Amniotic epithelial cell (primary cell): ENCODE results near the gene OR6Y1.
A peak's percentile ranks its signal among the peaks of the same experiment; 100 is the strongest.

ENCODE experiments used
- DNase-seq: peaks from one replicate; pipeline ENCODE4 v3.0.0-alpha.2; 2010; ENCODE audit warnings: low read depth

OR6Y1 gene, protein sequence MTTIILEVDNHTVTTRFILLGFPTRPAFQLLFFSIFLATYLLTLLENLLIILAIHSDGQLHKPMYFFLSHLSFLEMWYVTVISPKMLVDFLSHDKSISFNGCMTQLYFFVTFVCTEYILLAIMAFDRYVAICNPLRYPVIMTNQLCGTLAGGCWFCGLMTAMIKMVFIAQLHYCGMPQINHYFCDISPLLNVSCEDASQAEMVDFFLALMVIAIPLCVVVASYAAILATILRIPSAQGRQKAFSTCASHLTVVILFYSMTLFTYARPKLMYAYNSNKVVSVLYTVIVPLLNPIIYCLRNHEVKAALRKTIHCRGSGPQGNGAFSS

DNA sequence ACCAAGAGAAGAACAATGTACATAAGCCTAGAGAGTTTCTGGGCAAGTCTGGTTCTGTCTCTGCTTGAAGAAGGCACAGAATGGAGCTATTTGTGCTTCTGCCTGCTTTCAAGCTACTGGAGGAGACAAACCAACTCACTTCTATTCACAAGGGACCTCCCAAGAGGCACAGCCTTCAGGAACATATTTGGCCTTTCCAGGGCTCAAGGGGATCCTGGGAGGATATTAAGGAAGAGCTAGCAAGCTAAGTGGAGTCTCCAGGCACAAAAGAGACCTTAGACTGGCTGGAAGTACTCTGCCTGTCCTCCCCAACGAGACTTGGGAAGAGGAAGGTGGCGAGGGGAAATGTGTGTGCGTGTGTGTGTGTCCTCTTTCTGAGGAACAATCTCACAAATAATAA, at the start of gene OR6Y1:
TSS of gene OR6Y1 (minus strand) at position 54 of the 400 bp plus-strand sequence. CDS start 6,300 bp downstream, outside the sequence.
- no peak for DNase-seq

DNA sequence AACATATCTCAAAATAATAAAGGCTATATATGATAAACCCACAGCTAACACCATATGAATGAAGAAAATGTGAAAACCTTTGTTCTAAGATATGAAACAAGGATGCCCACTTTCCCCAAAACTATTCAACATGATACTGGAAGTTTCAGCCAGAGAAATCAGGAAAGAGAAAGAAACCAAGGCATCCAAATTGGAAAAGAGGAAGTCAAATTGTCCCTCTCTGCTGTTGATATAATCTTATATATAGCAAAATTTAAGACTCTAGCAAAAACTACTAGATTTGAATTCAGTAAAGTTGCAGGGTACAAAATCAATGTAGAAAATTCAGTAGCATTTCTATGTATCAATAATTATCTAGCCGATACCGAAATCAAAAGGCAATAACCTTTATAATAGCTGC, 46.5 kb upstream of the OR6Y1 start:
- DNase-seq = no peak

DNA sequence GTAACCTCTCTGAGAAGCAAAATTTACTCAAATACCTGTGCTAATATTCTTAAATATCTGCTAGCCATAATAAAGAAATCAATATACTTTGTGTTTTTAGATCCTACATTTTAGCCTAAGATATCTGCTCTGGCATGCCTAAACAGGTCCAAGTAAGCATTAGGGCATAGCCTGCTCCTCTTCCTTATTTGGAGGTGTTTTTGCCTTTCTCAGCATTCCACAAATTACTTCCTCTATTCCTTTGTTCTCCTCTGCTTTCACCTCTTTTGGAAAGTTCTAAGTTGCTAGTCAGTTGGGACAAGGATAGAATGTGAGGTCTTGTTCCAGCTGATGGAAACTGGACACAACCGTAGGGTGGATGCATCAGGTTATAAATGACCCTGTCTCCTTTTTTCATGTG, 32.7 kb upstream of the OR6Y1 start:
- no peak for DNase-seq

DNA sequence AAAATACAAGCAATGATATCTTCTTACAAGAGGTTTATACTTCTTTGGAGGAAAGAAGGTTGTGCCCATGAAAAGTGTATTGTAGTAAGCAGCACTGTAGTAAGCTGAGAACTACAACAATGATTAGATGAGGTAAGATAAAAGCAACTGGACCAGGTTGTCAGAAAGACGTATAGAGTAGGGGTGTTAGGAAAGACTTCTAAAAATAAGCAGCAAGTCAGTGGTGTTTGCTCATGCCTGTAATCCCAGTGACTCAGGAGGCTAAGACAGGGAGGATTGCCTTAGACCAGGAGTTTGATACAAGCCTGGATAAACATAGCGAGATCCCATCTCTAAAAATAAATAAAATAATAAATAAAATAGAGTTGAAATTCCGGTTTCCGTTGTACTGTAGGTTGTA, 29.8 kb upstream of the OR6Y1 start:
- no peak for DNase-seq

DNA sequence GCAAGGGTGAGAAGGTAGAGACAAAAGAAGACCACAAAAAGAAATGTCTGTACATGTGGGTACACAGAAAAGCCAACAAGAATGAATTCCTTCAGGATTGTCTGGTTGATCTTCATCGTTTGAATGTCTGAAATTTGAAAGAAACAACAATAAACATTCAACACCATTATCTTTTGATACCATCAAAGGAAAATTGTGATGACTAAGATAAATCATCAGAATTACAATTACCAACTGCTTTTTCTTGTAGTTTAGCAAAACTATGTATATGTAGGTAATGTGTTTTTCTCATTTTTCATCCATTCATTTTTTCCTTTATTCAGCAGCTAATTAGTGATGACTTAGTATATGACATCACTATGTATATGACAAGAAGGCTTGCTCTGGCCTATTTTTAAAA, 25.5 kb upstream of the OR6Y1 start, which contains the start of gene OR10X1:
TSS of gene OR10X1 (minus strand) at position 167 of the 400 bp plus-strand sequence. CDS start at position 167, 0 bp downstream.
- DNase-seq = no peak

DNA sequence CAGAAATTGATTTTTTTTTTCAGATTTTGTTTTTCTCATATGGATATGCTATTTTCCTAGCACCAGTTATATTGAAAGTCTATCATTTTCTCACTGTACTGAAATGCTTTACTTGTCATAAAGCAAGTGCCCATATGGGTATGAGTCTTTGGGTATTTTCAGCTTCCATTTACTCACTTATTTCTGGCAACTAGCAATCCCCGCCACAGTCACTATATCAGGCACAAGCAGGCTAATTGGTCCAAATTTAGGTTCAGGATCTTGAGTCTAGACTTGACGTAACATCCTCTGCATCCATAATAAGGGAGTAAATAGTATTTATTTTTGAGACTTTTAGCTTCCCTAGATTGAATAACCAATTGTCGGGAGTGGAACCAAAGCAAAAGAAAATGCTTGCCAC, 23.4 kb upstream of the OR6Y1 start:
- no peak for DNase-seq

DNA sequence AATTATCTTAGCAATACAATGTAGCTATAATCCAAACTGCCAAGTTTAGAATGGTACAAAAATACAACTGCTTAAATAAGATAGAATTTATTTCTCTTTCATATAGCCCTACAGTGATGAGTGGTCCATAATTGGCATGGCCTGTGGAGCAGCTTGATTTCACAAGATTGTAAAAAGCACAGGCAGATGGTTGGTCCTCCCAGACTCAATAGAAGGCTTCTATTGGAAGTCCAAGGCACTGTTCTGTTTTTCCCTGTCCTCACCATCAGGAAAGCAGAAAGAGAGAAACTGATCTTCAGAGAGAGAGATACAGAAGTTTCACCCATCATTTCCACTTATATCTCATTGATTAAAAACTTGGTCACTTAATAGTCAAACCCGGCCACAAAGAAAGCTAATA, 18.0 kb upstream of the OR6Y1 start:
- no peak for DNase-seq

DNA sequence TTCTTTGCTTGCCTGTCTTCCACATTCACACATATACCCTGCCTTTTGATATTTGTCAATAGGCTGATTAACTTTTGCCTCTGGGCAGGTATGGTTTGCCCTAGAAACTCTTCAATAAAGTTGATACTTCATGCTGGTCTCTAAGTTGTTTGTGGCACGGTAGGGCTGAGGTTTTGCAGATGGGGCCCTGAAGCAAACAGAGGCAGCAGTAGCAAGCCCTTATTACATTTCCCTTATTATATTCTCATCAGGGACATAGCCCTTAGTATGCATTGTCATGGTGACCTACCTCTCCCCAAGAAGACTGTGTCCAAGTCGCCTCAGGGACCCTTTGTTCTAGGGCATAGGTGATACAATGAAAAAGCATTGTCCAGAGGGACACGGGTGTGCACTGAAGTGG, 16.3 kb upstream of the OR6Y1 start, which contains the start of gene OR6P1:
TSS of gene OR6P1 (minus strand) at position 101 of the 400 bp plus-strand sequence. CDS start 6,976 bp downstream, outside the sequence.
- no peak for DNase-seq

DNA sequence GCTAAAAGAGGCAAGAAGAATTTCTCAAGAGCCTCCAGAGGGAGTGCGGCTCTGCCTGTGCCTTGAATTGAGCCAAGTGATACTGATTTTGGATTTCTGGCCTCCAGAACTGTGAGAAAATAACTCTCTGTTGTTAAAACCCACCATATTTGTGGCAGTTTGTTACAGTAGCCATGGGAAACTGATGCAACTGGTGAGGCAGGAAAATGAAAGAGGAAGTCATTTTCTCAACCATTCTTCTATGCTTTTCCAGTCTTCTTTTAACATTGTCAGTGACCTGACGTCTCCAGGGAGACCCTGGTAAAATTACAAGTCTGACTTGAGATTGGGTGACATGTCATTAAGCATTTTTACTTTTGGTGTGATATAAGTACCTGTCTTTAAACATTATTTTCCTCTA, 10.4 kb upstream of the OR6Y1 start:
- DNase-seq = no peak

DNA sequence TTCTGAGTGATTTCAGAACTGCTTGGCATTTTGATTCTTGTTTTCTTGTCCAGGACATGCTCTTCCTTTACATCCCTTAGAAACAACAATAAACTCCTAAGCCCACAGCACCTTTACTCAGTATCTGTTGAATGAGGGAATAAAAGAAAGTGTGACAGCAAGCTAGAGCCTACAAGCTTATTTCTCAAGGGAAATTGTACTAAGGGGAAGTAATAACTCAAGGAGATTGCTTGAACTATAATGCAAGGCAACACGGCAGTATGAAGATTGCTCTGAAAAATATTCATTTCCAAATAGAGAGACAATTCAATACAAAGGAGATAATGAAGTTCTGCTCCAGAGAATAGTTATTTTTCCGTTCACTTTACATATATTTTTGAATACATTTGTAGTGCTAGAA, 9.6 kb upstream of the OR6Y1 start:
- DNase-seq = no peak

DNA sequence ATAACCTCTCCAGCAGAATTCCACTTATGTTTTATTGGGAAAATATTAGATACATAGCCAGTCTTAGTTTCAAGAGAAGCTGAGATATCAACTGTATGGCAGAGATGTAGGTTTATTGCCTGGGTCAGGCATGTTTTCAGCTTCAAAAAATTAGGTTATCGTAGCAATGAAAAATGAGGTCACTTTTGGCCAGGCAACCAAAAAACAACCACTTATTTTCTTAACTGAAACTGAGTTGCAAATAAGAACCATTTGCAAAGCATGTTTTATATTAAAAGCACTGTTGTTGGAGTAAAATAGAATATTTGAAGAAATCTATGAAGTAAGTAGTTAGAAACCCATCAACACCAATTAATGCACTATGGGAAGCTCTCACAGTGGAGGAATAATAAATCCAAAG, 5.5 kb upstream of the OR6Y1 start:
- no peak for DNase-seq

DNA sequence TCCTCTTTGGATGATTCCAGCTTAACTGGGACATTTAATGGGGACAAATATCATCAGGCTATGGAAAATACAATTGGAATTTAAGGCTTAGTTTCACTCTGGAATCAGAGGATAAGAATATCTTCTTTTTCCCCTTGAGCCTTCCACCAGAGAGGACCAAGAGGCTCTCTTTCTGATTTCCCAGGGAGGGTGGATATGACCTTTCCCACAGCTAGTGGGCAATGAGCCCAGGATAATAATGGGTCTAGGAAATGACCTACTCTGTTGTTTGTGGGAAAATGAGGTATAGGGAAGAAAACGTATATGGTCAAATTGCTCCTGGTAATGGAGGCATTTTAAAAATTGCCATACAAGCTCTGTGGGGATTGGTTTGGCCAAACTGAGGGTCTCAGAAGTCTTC, 1.9 kb downstream of the OR6Y1 start:
- no peak for DNase-seq

DNA sequence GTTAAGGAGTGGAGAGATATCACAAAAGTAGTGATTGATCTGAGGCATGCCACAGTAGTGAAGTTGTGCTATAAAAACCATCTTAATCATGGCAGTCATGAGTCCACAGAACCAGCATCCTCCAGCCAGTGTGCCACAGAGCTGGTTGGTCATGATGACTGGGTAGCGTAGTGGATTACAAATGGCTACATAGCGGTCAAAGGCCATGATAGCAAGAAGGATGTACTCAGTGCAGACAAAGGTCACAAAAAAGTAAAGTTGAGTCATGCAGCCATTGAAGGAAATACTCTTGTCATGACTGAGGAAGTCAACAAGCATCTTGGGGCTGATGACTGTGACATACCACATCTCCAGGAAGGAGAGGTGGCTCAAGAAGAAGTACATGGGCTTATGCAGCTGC, 6.7 kb downstream of the OR6Y1 start:
- DNase-seq = no peak

DNA sequence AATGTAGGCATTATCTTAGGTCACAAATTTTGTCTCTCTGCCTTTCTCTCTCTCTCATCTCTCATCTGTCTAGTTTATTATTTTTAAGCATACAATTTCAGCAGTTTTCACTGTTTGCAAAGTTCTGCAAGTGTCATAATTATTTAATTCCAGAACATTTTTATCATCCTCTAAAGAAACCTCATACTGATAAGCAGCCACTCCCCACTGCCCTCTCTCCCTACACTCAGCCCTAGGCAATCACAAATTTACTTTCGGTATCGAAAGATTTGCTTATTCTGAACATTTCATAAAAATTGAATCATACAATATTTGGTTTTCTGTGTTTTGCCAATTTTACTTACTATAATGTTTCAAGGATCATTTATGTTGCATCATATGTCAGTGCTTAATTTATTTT, 16.6 kb downstream of the OR6Y1 start:
- no peak for DNase-seq

DNA sequence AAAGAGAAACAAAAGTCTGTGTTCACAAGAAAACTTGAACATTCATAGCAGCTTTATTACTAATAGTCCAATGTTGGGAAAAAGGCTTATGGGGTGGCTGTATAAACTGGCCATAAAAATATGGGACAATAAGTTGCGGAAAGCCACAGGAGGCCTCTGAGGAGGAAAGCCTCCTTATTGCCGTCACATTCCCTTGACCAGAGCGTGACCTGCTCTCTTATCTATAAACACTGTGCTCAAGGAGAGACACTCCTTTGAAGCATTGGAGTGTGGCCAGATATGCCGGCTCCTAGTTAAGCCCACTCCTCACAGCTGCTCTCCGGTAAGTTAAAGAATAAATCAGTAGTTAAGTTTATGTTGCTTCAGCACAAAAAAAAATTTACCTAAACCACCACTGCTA, 19.7 kb downstream of the OR6Y1 start:
- DNase-seq = no peak

DNA sequence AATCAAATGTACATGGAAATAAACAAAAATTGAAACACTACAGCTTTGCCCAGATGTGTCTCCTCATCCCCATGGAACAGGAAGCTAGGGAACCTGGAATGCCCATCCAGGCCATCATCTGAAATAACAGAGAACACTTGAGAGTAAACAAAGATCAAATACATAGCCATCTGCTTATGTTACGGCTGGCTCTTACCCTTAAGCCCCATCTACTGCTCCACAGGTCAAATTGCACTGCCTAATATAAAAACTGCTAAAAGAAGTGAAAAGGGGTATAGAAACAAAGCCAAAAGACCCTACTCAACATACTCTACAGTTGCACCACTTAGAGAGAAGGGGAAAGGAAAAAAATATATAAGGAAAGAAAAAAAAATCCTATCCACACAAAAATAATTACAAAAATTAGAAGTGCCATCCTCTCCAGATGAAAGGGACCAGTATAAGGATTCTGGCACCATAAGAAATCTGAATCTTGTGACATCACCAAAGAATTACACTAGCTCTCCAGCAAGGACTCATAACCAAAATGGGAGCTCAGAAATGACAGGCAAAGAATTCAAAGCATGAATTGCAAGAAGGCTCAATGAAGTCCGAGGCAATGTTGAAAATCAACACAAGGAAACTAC, 26.9 kb downstream of the OR6Y1 start:
- DNase-seq = peak; percentile 24

DNA sequence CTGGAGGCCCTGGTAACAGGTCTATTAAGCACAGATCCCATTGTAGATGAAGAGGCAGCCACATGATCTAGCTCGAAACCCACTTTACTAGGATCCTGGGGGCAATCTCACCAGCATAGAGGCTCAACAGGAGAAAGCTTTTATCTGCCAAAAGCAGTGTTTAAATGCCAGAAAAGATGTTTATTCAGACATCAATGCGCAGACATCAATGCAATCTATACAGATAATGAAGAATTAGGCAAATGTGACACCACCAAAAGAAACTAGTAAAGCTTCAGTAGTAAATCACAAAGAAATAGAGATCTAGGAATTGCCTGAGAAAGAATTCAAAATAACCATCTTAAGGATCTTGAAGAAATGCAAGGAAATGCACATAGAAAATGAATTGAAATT, 32.5 kb downstream of the OR6Y1 start:
- DNase-seq = no peak

DNA sequence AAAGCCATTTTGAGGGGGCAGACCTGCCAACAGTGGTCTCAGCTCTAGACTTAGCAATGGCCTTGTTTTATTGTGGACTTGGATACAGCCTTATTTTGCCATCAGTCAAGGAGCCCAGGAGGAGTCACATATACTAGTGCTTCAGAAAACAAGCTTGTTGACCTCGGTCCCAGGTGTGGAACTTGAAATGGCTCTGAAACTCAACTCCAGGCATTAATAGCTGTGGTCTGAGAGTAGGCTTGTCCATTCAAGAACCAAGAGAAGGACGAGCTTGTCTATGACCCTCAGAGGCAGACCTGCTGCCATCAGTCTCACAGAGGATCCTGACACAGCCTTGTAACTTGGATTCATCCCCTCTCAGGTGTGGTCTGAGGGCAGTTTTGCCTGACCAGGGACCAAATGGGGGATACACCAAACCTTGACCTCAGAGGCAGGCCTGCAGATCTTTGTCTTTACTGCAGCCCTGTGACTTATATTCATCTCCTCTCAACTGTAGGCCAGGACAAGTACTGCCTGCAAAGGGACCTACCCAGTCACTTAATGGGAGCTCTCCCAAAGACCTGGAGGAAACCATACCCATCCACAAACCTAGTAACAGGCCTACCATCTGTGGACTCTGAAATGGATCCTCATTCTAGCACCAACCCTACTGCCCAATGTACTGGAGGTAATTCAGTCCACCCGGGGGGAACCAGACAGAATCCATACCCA, 33.1 kb downstream of the OR6Y1 start:
- no peak for DNase-seq

DNA sequence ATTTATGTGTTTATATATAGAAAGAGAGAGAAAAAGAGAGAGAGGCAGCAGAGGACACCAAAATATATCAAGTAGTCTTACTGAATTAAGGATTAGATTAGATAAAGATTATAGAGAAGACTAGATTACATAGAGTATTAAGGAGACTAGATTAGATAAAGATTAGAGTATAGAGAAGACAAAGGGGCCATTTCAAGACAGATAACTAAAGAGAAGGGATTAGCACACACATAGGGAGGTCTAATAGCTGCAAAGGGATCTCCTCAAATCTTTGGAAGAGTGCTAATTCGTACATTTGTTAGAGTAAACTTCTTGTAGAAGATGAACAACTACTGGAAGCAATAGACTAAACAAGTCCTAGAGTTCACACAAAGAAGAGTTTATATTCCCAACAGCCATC, 34.2 kb downstream of the OR6Y1 start:
- no peak for DNase-seq

DNA sequence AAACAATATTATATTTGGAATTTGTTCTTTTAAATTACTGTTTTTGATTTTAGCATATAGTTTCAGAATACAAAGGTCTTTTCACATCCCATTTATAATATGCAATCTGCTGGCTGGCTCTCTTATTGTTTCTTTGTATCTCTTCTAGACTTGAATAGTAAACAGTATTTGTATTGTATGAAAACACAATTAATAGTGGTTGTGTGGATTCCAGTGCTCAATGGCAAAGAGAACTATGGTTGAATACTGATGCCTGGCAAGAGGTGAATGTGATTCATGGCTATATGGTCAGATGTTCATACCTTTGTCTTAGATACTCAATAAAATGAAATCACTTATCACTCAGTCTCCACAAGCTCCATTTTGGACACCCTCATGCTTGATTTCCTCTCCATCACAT, 37.2 kb downstream of the OR6Y1 start:
- DNase-seq = no peak

DNA sequence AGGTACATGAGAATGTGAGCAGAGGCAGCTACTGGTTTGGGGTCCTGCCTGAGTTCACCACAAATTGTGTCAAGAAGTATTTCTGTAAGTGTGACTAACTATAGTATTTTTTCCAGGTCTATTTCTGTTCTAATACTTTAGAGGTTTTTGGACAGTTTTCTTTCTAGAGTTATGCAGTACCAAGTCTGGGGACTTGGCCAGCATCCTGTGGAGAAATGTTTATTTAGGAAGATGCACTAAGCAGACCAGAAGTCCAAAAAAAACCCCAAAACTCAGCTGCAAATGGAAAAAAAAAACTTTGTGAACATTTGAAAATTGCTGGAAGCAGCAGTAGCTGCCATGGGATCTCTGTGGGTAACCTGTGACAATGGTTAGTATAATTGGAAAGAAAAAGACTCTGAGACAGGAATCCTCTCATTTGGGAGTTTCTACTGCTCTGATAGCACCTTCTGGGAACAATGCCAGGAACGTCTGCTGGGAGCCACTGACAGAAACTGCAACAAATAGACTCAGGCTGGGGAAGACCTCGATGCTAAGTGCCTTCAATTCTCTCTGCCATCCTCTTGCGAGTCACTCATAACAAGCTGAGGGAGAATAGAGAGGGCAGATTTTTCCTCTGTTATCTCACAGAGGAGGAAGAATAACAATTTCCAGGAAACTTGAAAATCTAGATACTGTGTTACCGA, 44.6 kb downstream of the OR6Y1 start:
- DNase-seq = no peak

DNA sequence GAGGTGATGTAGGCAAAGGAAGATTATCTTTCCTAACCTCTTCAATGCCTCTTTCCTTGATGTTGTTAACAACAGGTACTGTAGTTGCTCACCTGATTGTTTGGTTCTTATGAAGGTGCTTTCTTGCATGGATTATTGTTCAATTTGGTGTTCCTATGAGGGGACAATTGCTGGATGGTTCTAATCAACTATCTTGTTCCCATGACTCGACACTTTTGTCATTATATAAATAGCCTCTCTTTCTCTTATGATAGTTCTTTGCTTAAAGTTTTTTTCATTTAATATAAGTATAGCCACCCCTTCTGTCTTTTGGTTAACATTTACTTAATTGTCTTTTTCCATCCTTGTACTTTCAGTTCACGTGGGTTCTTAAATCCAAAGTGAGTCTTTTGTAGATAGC, 46.7 kb downstream of the OR6Y1 start:
- no peak for DNase-seq
